Right lobe of liver (tissue), 4 donors: Measurements from ENCODE around the gene DEPDC5.
"Not testable (repeated sequence)": the region's sequence is repeated elsewhere in the genome, so short reads cannot be mapped to it uniquely, and the experiment has no call there.

ENCODE experiments used
- CTCF ChIP-seq, 4 donors: fragments of 200-600 bp in 3 of 4; fragments of 450-650 bp in 1 of 4; IDR thresholded peaks; one replicate each; pipeline versions ENCODE4 v1.5.1 to v1.8.0; 2016 to 2022; ENCODE audit warnings: antibody characterized with exemption in 4 of 4, mild to moderate bottlenecking in 2 of 4
- POLR2A ChIP-seq: fragments of 450-650 bp; IDR thresholded peaks from one replicate; pipeline ENCODE4 v1.6.1; 2017; ENCODE audit warnings: antibody characterized with exemption, mild to moderate bottlenecking
- donor health status: DM: no; HTN: no; CAD: no.
- donor health status: DM: no; HTN: no; CAD: no.
- donor health status: DM: no; HTN: yes; CAD: no.

GRCh38 chr22:31799358-31799757 is 45.5 kb downstream of the DEPDC5 start:
- TF ChIP-seq POLR2A; CTCF (IDR thresholded peaks at IDR 0.05): not testable (repeated sequence)
